Epithelial cell of proximal tubule (primary cell): ENCODE data around the gene SFRP5. TPM values are rescaled to one million over a fixed set of nuclear protein-coding genes. Genes with fewer than 3 reads are reported as not detected.
A peak's percentile ranks its signal among the peaks of the same experiment; 100 is the strongest.

ENCODE experiments used
- DNase-seq: peaks from one replicate; pipeline ENCODE4 v3.0.0-alpha.2; 2011; ENCODE audit warnings: low read depth
- H3K4me3 ChIP-seq: 2 replicates; pipeline ENCODE4 v1.5.1; 2011; ENCODE audit warnings: low read depth, mild to moderate bottlenecking, low read length
- total RNA-seq: library from RNA; depleted of rRNA; stranded (reverse); fragments of >200 nt; gene quantifications from 2 replicates; pipeline ENCODE4 v1.2.3, GENCODE V29; 2015
- TF ChIP-seq, protein P1 (sequence below): conservative IDR thresholded peaks from 2 replicates; pipeline ENCODE4 v1.5.1; 2012; ENCODE audit warnings: low read depth, mild to moderate bottlenecking, low read length

Gene SFRP5
- total RNA-seq, 1 donor from 2014 or later = not detected

DNA sequence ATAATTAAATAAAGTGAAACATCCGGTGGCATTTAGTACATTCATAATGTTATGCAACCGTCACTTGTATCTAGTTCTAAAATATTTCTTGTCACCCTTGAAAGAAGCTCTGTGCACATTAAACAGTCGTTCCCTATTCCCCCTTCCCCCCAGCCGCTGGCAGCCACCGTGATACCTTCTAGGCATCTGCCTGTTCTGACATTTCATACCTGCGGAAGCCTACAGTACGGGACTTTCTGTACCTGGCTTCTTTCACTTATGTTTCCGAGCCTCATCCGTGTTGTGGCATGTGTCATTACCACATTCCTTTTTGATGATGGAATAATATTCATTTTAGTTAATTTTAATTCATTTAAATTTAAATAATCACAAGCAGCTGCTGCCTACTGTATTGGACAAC, 13.9 kb upstream of the SFRP5 start:
- no peak for DNase-seq
- TF ChIP-seq, protein P1, sequence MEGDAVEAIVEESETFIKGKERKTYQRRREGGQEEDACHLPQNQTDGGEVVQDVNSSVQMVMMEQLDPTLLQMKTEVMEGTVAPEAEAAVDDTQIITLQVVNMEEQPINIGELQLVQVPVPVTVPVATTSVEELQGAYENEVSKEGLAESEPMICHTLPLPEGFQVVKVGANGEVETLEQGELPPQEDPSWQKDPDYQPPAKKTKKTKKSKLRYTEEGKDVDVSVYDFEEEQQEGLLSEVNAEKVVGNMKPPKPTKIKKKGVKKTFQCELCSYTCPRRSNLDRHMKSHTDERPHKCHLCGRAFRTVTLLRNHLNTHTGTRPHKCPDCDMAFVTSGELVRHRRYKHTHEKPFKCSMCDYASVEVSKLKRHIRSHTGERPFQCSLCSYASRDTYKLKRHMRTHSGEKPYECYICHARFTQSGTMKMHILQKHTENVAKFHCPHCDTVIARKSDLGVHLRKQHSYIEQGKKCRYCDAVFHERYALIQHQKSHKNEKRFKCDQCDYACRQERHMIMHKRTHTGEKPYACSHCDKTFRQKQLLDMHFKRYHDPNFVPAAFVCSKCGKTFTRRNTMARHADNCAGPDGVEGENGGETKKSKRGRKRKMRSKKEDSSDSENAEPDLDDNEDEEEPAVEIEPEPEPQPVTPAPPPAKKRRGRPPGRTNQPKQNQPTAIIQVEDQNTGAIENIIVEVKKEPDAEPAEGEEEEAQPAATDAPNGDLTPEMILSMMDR = no peak
- H3K4me3 ChIP-seq = no peak overlapping the region

DNA sequence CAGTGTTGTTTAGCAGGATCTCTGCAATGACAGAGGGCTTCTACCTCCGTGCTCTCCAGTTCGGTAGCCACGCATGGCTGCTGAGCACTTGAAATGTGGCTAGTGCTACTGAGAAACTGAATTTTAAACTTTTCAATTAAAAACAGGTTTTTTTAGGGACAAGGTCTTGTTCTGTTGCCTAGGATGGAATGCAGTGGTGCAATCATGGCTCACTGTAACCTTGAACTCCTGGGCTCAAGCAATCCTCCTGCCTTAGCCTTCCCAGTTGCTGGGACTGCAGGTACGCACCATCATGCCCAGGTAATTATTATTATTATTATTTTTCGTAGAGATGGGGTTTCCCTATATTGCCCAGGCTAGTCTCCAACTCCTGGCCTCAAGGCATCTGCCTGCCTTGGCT, 13.4 kb upstream of the SFRP5 start:
- DNase-seq = no peak
- TF ChIP-seq, protein P1 = no peak
- no peak overlapping the region for H3K4me3 ChIP-seq

DNA sequence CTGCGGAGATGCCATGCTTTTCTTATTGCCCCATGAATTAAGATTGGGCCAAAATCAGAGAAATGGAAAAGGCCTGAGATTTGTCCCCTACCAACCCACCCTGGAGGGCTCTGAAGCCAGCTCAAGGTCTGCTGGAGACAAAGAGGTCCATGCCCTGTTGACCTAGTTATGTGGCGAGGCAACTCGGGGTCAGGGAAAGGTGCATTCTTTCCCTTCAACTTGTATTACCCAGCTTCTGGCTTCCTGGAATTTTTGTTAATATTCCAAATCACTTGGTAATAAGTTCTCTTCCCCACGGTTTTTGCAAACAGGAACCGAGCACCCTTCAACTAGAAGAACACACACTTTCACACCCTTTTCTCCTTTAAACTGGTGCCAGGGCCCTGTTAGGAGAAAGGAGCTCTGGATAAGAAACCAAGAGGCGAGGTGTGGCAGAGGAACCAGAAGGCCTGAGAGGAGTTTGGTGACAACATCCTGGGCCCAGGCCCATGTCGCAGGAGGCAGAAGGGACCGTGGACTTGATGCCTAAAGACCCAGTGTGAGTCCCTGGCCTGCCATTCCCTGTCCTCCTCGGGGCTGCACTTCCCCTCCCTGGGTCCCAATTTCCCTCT, 12.5 kb upstream of the SFRP5 start:
- H3K4me3 ChIP-seq = no peak overlapping the region
- TF ChIP-seq, protein P1 = no peak
- no peak for DNase-seq

DNA sequence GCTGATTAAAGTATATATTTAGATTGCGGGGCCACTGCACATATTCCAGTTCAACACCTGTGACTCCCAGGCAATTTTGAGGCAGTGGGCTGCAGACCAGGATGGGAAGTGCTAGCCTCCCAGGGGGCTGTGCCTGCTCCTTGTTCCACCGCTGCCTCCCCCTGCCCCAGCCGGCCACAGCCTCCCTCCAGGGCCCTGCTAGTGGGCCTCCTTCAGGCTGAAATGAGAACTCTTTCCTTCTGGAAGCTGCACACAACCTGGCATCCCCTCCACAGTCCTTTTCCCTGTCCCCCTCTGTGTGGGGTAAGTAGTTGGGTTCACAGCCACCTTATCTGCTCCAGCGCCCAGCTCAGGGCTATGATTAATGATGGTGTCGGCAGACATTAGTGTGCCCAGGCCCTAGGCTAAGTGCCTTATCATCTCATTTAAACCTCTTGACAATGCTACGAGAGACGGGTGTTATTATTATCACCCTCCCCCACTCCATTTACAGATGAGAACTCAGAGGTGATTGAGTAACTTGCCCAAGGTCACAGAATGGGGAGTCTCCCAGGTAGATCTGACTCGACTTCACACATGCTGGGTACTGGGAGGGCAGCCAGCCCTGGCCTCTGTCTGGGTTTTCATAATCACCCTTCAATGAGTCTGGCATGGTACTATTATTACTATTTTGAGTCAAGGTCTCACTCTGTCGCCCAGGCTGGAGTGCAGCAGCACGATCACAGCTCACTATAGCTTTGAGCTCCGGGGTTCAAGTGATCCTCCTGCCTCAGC, 10.8 kb upstream of the SFRP5 start:
- TF ChIP-seq, protein P1 = peak; percentile 19
- H3K4me3 ChIP-seq = no peak overlapping the region
- DNase-seq = no peak

DNA sequence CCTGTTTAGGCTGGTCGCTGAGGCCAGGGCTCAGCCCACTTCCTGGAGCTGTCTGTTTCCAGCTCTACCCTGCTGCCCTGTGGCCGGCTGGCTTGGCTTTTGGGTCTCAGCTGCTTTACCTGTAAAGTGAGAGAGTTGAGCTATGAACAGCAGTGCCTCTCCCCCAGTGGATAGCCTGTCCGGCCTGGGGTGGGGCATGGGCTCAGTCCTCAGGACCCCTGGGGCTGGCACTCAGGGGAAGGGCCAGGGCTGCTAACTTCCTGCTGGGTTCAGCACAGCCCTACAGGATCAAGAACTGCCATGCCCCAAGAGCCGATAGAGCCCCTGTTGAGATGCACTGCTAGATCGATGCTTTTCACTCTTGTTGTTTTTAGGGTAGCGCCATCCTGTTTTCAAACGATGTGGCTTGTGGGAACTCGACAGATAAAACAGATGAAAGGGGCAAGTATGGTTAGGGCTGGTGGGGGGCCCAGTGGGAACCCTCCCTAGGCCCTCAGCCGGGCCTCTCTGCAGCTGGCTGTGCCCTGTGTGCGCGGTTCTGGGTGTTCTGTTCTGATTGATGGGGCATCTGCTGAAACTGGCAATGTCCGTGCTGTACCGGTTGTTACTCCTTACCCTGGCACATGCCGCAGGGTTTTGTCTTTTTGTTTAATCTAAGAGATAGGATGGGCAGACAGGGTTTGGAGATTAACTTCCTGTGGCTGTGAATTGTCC, 10.0 kb upstream of the SFRP5 start:
- H3K4me3 ChIP-seq = no peak overlapping the region
- no peak for DNase-seq
- TF ChIP-seq, protein P1 = no peak

DNA sequence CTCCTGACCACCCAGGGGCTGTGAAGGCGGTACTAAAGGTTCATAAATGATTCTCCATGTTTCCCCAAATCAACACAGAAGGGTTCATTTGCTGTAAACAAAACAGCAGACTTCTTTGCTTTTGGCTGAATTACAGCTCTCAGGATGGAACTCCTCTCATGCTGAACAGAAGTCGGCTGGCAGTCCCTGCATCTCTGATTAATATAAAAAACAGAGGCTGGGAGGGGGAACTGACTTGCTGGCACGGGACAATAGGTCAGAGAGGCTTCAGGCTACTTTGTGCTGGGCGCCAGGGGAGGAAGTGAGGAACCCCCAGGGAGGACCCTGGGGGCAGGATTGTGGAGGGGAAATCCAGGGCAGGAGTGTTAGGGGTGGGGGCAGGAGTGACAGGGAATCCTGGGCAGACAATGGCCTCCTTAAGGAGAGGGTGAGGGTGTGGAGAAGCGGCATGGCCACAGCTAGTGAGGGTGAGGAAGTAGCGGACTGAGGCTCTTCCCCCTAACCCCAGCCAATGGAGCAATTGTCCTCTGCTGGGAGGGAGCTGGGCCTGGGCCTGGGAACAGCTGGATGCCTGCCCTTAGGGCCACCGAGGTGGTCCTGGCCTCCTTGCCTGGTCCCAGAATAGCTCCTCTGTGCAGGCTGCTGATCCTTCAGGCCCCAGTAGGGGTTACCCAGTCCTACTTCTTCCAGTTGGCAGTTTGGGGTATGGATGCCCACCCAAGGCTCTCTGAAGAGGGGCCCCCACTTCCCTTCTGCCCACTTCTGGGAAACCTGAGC, 9.2 kb upstream of the SFRP5 start:
- no peak overlapping the region for H3K4me3 ChIP-seq
- TF ChIP-seq, protein P1 = no peak
- DNase-seq = no peak
